ENCODE measurements around the gene PDZRN4. TPM values are rescaled to one million over a fixed set of nuclear protein-coding genes. Genes with fewer than 3 reads are reported as not detected.
A peak's percentile ranks its signal among the peaks of the same experiment; 100 is the strongest.
"Not testable (repeated sequence)": the region's sequence is repeated elsewhere in the genome, so short reads cannot be mapped to it uniquely, and the experiment has no call there.

PDZRN4 gene
- total RNA-seq, 6 donors from 2014 or later, result 0.17 to 1.3 (median 0.61) TPM; not detected in 1

DNA sequence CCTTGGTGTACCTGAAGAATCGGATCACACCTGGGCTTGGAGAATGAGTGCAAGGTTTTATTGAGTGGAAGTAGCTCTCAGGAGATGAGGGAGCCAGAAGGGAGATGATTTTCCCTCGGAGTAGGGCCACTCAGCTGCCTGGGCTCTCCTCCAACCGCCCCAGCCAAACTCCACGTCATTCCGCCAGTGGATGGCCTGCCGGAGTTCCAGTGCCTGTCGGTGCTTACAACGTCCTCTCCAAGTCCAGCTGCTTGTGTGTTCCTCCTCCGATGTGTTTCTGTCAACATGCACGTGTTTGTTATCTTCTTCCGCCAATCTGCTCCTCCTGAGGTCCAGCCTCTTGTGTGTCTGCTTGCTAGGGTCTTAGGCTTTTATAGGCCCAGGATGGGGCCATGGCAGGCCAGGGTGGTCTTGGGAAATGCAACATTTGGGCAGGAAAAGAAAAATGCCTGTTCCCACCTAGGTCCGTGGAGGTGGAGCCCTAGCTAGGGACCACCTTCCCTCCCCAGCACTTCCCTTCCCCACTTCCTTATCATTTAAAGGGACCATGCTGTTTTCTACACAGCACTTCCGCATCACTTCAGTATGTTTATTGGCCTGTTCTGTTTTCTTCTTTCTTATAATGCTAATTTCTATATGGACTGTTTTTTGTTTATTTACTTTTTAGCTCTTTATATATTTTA, 343.2 kb downstream of the PDZRN4 start:
- H3K9me3 ChIP-seq, result no peaks in the 10 kb centered on the region
- WGBS, 2 donors, result 81% methylated on average over 12 to 13 of the region's 13 CpGs
- DNase-seq, result peak in 1 of 2 donors; percentile 30
- H3K27me3 ChIP-seq, result no peaks in the 10 kb centered on the region
- no peaks in the 10 kb centered on the region for H3K36me3 ChIP-seq
- H3K27ac ChIP-seq, result no peak overlapping the region
- no peaks in the 10 kb centered on the region for H3K4me1 ChIP-seq
- ATAC-seq (ENCODE audit: low FRiP score in 2 of 2), result peak; percentile 49 to 87
- TF ChIP-seq POLR2A (IDR thresholded peaks at IDR 0.05) (no peak), EP300 (IDR thresholded peaks at IDR 0.05) (no peak), POLR2AphosphoS5 (IDR thresholded peaks at IDR 0.05) (no peak)
- TF ChIP-seq, protein P1, sequence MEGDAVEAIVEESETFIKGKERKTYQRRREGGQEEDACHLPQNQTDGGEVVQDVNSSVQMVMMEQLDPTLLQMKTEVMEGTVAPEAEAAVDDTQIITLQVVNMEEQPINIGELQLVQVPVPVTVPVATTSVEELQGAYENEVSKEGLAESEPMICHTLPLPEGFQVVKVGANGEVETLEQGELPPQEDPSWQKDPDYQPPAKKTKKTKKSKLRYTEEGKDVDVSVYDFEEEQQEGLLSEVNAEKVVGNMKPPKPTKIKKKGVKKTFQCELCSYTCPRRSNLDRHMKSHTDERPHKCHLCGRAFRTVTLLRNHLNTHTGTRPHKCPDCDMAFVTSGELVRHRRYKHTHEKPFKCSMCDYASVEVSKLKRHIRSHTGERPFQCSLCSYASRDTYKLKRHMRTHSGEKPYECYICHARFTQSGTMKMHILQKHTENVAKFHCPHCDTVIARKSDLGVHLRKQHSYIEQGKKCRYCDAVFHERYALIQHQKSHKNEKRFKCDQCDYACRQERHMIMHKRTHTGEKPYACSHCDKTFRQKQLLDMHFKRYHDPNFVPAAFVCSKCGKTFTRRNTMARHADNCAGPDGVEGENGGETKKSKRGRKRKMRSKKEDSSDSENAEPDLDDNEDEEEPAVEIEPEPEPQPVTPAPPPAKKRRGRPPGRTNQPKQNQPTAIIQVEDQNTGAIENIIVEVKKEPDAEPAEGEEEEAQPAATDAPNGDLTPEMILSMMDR (IDR thresholded peaks at IDR 0.05), result no peak
- no peak overlapping the region for H3K4me3 ChIP-seq

DNA sequence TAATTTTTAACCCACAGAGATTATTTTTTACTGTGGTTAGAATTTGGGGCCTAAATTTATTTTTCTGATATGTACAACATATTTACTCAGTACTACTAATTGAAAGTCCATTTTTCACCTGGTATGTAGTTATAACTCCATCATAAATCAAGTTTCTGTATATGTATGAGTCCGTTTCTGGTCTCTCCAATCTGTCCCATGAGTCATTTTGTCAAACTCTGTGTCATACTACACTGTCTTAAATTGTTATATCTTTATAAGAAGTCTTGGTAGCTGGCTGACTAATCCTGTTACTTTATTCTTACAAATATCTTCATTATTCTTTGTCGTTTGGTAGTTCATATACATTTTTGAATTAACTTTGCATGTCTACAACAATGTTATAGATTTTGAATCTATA, 344.0 kb downstream of the PDZRN4 start:
- Histone ChIP-seq H3K9me3 (no peaks in the 10 kb centered on the region), H3K4me3 (no peak overlapping the region), H3K27me3 (no peaks in the 10 kb centered on the region), H3K27ac (no peak overlapping the region), H3K36me3 (no peaks in the 10 kb centered on the region), H3K4me1 (no peaks in the 10 kb centered on the region)
- ATAC-seq (ENCODE audit: low FRiP score in 2 of 2) (no peak), DNase-seq (no peak)
- no peak for TF ChIP-seq EP300 (IDR thresholded peaks at IDR 0.05)
- TF ChIP-seq, protein P1 (IDR thresholded peaks at IDR 0.05), result no peak
- no peak for TF ChIP-seq POLR2AphosphoS5 (IDR thresholded peaks at IDR 0.05)
- 75 to 88% methylated on average over 2 of the region's 2 CpGs for WGBS, 2 donors

DNA sequence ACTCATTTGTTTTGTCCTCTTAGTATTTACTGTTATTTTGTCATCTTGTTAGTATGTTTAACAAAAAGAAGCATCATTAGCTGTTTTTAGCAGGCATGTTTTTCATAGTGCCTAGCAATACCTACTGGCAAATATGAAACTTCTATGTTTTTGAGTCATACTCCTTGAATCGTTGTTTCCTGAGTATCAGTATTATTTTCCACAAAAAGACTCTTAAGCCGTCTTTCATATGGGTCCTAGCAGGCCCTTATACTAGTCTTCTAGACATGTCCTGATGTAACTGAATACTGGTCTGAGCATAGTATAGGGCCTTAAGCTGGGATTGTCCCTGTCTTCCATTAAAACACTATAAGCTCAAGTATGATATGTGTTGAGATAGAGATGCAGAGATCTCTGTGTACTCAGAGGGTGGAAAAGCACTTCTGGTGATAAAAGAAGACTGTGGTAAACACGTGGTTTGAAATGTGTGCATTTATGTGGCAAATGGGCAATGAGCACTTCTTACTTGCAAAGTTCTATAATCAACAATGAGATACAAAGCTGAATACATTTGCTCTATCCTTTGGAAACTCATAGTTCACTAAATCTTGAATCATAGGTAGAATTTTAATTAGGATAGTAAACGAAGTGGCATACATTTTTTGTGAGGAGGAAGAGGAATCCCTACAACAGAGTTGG, 348.8 kb downstream of the PDZRN4 start:
- DNase-seq, result no peak

DNA sequence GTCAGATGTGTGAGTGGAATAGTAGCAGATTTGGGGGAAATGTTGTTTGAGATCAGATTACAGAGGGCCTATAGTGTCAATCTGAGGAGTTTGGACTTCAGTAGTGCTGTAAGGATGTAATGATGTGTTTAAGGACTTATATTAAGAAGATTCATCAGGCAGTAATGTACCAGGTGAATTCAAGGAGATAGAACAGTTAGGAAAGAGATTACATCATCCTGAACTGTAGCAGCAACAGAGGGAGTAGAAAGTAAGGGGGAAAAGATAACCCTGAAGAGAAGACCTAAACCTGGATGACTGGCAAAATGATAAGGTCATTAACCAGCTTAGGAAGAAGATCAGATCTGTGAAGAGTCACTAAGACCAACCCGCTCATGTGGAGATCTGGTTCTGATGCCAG, 349.4 kb downstream of the PDZRN4 start:
- no peak overlapping the region for H3K27ac ChIP-seq
- no peaks in the 10 kb centered on the region for H3K4me1 ChIP-seq
- TF ChIP-seq POLR2AphosphoS5 (IDR thresholded peaks at IDR 0.05) (no peak), POLR2A (IDR thresholded peaks at IDR 0.05) (no peak), EP300 (IDR thresholded peaks at IDR 0.05) (no peak)
- TF ChIP-seq, protein P1 (IDR thresholded peaks at IDR 0.05), result no peak
- no peaks in the 10 kb centered on the region for H3K36me3 ChIP-seq
- H3K4me3 ChIP-seq, result no peak overlapping the region
- no peaks in the 10 kb centered on the region for H3K27me3 ChIP-seq
- ATAC-seq (ENCODE audit: low FRiP score in 2 of 2) (no peak), DNase-seq (no peak)
- WGBS, 2 donors, result 84 to 100% methylated on average over 1 of the region's 1 CpG
- H3K9me3 ChIP-seq, result no peaks in the 10 kb centered on the region

More for the DNA sequence above, 348.8 kb downstream of the PDZRN4 start:
- H3K4me3 ChIP-seq, result no peak overlapping the region
- H3K9me3 ChIP-seq, result no peaks in the 10 kb centered on the region
- TF ChIP-seq POLR2A (IDR thresholded peaks at IDR 0.05) (no peak), POLR2AphosphoS5 (IDR thresholded peaks at IDR 0.05) (no peak)
- no peaks in the 10 kb centered on the region for H3K27me3 ChIP-seq
- H3K4me1 ChIP-seq, result no peaks in the 10 kb centered on the region
- no peaks in the 10 kb centered on the region for H3K36me3 ChIP-seq
- 87 to 92% methylated on average over 4 of the region's 4 CpGs for WGBS, 2 donors
- ATAC-seq (ENCODE audit: low FRiP score in 2 of 2), result no peak
- H3K27ac ChIP-seq, result no peak overlapping the region

DNA sequence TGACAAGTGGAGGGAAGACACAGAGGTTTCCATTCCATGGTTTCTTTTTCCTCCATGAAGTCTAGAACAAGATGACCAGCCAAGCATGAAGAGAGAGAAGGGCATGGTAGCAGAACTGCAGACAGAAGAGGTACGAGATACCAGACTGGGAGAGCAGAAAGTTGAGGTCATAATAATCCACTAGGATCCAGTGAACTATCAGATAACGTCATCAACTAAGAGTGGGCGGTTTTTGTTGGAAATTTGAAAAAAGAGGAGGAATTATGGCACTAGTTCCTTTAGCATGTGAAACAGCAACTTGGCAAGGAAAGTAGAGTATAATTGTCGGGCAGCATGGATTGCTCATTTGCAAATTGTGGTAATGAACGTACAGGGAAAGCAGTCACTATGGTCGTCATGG, 357.6 kb downstream of the PDZRN4 start:
- Histone ChIP-seq H3K4me1 (no peaks in the 10 kb centered on the region), H3K27me3 (no peaks in the 10 kb centered on the region), H3K36me3 (no peaks in the 10 kb centered on the region), H3K4me3 (no peak overlapping the region), H3K27ac (no peak overlapping the region), H3K9me3 (no peaks in the 10 kb centered on the region)
- no peak for DNase-seq
- TF ChIP-seq POLR2AphosphoS5 (IDR thresholded peaks at IDR 0.05) (no peak), EP300 (IDR thresholded peaks at IDR 0.05) (no peak), POLR2A (IDR thresholded peaks at IDR 0.05) (no peak)
- TF ChIP-seq, protein P1 (IDR thresholded peaks at IDR 0.05), result no peak
- WGBS, 2 donors, result 91 to 93% methylated on average over 6 of the region's 6 CpGs
- ATAC-seq (ENCODE audit: low FRiP score in 2 of 2), result no peak

DNA sequence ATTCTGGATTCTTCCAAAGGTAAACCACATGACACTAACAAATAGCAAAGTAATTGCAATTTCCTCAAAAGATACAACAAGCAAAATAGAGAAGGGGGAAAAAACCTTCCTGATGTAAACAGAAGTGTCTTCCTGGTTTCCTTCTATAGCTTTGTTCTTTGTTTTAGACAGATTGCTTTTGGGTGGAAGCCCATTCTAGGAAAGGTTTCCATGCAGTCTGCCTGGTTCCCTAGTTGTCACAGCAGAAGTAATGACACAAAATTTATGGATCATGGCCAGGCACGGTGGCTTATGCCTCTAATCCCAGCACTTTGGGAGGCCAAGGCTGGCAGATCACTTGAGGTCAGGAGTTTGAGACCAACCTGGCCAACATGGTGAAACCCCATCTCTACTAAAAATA, 359.0 kb downstream of the PDZRN4 start:
- 60 to 68% methylated on average over 1 of the region's 1 CpG for WGBS, 2 donors
- not testable (repeated sequence) for H3K27me3 ChIP-seq; H3K4me1 ChIP-seq; H3K4me3 ChIP-seq; H3K27ac ChIP-seq; H3K9me3 ChIP-seq; H3K36me3 ChIP-seq; DNase-seq; ATAC-seq (ENCODE audit: low FRiP score in 2 of 2)
